BLaER1 treated with 17β-estradiol and CSF1 and Interleukin-3, amounts not matched to agents 10 nM and 100 nM (cell line): Measurements from ENCODE around the gene NOC3L.
"Not testable (repeated sequence)": the region's sequence is repeated elsewhere in the genome, so short reads cannot be mapped to it uniquely, and the experiment has no call there.

Source experiments
- H3K27ac ChIP-seq, 11 experiments: shearing (Covaris generic); formaldehyde crosslinking; 2 replicates each; pipeline ENCODE4 v1.8.1; 2022
- H3K27me3 ChIP-seq, 11 experiments: shearing (Covaris generic); formaldehyde crosslinking; 2 replicates each; pipeline ENCODE4 v1.8.1; 2022
- H3K36me3 ChIP-seq, 11 experiments: shearing (Covaris generic); formaldehyde crosslinking; 2 replicates each; pipeline ENCODE4 v1.8.1; 2022
- H3K4me1 ChIP-seq, 10 experiments: shearing (Covaris generic); formaldehyde crosslinking; 2 replicates each; pipeline ENCODE4 v1.8.1; 2022
- H3K4me2 ChIP-seq, 11 experiments: shearing (Covaris generic); formaldehyde crosslinking; 2 replicates each; pipeline ENCODE4 v1.8.1; 2022
- H3K4me3 ChIP-seq, 10 experiments: shearing (Covaris generic); formaldehyde crosslinking; 2 replicates each; pipeline ENCODE4 v1.8.1; 2022
- H3K9ac ChIP-seq, 11 experiments: shearing (Covaris generic); formaldehyde crosslinking; 2 replicates each; pipeline ENCODE4 v1.8.1; 2022
- H3K9me3 ChIP-seq, 11 experiments: shearing (Covaris generic); formaldehyde crosslinking; replicated peaks in 1 of 11; 2 replicates each; pipeline ENCODE4 v1.8.1; 2022
- H4K20me1 ChIP-seq, 11 experiments: shearing (Covaris generic); formaldehyde crosslinking; 2 replicates each; pipeline ENCODE4 v1.8.1; 2022
- Cebpa-rat ChIP-seq, 11 experiments: shearing (Covaris generic); IDR thresholded peaks; 2 replicates each; pipeline ENCODE4 v1.8.1; 2022

The NOC3L gene

GRCh38 chr10:94351089-94351488 is 11.7 kb downstream of the NOC3L start:
- Histone ChIP-seq H3K27ac (no peak overlapping the region), H3K4me3 (no peak overlapping the region), H3K36me3 (peaks cover 56 to 96% (median 85%) of the 10 kb centered on the region in 11 experiments), H3K4me2 (no peak overlapping the region), H4K20me1 (peaks cover 0 to 5% (median 0%) of the 10 kb centered on the region in 11 experiments; a peak in 1 of 22 replicates), H3K9ac (no peak overlapping the region), H3K9me3 (peaks cover 0 to 7% (median 0%) of the 10 kb centered on the region in 11 experiments; a peak in 2 of 22 replicates), H3K27me3 (no peaks in the 10 kb centered on the region), H3K4me1 (peaks cover 0 to 10% (median 6%) of the 10 kb centered on the region in 10 experiments; a peak in 11 of 20 replicates)
- no peak for TF ChIP-seq Cebpa-rat (IDR thresholded peaks at IDR 0.05)

- peaks cover 0 to 10% (median 6%) of the 10 kb centered on the region in 10 experiments; a peak in 11 of 20 replicates for H3K4me1 ChIP-seq
Observed at GRCh38 chr10:94350500-94350899, 12.2 kb downstream of the NOC3L start.

GRCh38 chr10:94349327-94349726 is 13.4 kb downstream of the NOC3L start:
- Histone ChIP-seq H3K4me2 (peak overlapping the region in 6 of 11 experiments; percentile 2 to 44 (median 20); a peak in 5 of 22 replicates), H3K27me3 (no peaks in the 10 kb centered on the region), H3K9ac (no peak overlapping the region), H3K9me3 (peaks cover 0 to 7% (median 0%) of the 10 kb centered on the region in 11 experiments; a peak in 2 of 22 replicates), H3K27ac (peak overlapping the region in 8 of 11 experiments; percentile 0 to 59 (median 33); a peak in 7 of 22 replicates), H3K36me3 (peaks cover 51 to 96% (median 86%) of the 10 kb centered on the region in 11 experiments), H3K4me3 (no peak overlapping the region), H4K20me1 (0 out of 22 replicates have a peak, but pooled peaks cover 0 to 5% (median 0%) of the 10 kb centered on the region in 11 experiments), H3K4me1 (peaks cover 3 to 12% (median 10%) of the 10 kb centered on the region in 10 experiments; a peak in 14 of 20 replicates)
- TF ChIP-seq Cebpa-rat (IDR thresholded peaks at IDR 0.05), result peak in 2 of 11 experiments; percentile 7 to 43; a peak in 2 of 22 replicates

More at GRCh38 chr10:94350500-94350899, 12.2 kb downstream of the NOC3L start:
- not testable (repeated sequence) for H3K4me2 ChIP-seq, H4K20me1 ChIP-seq, H3K9me3 ChIP-seq, H3K4me3 ChIP-seq, H3K27me3 ChIP-seq, H3K9ac ChIP-seq
- peaks cover 56 to 96% (median 86%) of the 10 kb centered on the region in 11 experiments for H3K36me3 ChIP-seq
- peak overlapping the region in 1 of 11 experiments; percentile 39; a peak in 4 of 22 replicates for H3K27ac ChIP-seq

- peak overlapping the region in 2 of 11 experiments; percentile 17 to 48; a peak in 2 of 22 replicates for H3K4me2 ChIP-seq
- H3K27ac ChIP-seq, result no peak overlapping the region
Observed at GRCh38 chr10:94344522-94345122, 18.1 kb downstream of the NOC3L start.

GRCh38 chr10:94343151-94343550 is 19.6 kb downstream of the NOC3L start:
- no peak for TF ChIP-seq Cebpa-rat (IDR thresholded peaks at IDR 0.05)
- Histone ChIP-seq H3K9me3 (no peaks in the 10 kb centered on the region), H3K27me3 (no peaks in the 10 kb centered on the region), H3K9ac (no peak overlapping the region), H3K4me1 (peaks cover 0 to 14% (median 0%) of the 10 kb centered on the region in 10 experiments; a peak in 3 of 20 replicates), H3K4me2 (no peak overlapping the region), H3K27ac (no peak overlapping the region), H4K20me1 (peaks cover 0 to 21% (median 0%) of the 10 kb centered on the region in 11 experiments; a peak in 2 of 22 replicates), H3K4me3 (no peak overlapping the region), H3K36me3 (peaks cover 59 to 96% (median 88%) of the 10 kb centered on the region in 11 experiments)

More at GRCh38 chr10:94344522-94345122, 18.1 kb downstream of the NOC3L start:
- Histone ChIP-seq H3K27me3 (no peaks in the 10 kb centered on the region), H3K9ac (no peak overlapping the region), H3K4me1 (peaks cover under 1 to 14% (median 6%) of the 10 kb centered on the region in 10 experiments; a peak in 14 of 20 replicates), H3K4me3 (no peak overlapping the region), H3K9me3 (peaks cover 0 to under 1% (median 0%) of the 10 kb centered on the region in 11 experiments; a peak in 1 of 22 replicates), H3K36me3 (peaks cover 49 to 96% (median 85%) of the 10 kb centered on the region in 11 experiments), H4K20me1 (peaks cover 0 to 21% (median 0%) of the 10 kb centered on the region in 11 experiments; a peak in 2 of 22 replicates)
- TF ChIP-seq Cebpa-rat (IDR thresholded peaks at IDR 0.05), result no peak

GRCh38 chr10:94334857-94335256 is 27.9 kb downstream of the NOC3L start:
- no peaks in the 10 kb centered on the region; a peak in 1 of 22 replicates for H4K20me1 ChIP-seq
- no peak overlapping the region for H3K4me2 ChIP-seq
- no peak for TF ChIP-seq Cebpa-rat (IDR thresholded peaks at IDR 0.05)
- no peaks in the 10 kb centered on the region for H3K27me3 ChIP-seq
- no peak overlapping the region for H3K4me3 ChIP-seq
- H3K4me1 ChIP-seq, result no peaks in the 10 kb centered on the region
- no peak overlapping the region for H3K27ac ChIP-seq
- H3K9me3 ChIP-seq, result no peaks in the 10 kb centered on the region
- H3K9ac ChIP-seq, result no peak overlapping the region
- H3K36me3 ChIP-seq, result peaks cover 95 to 100% (median 100%) of the 10 kb centered on the region in 11 experiments

GRCh38 chr10:94333051-94333450 is 29.7 kb downstream of the NOC3L start:
- Histone ChIP-seq H4K20me1 (peaks cover 0 to 2% (median 0%) of the 10 kb centered on the region in 11 experiments; a peak in 1 of 22 replicates), H3K27ac (no peak overlapping the region), H3K9ac (no peak overlapping the region), H3K4me3 (no peak overlapping the region), H3K36me3 (peaks cover 88 to 100% (median 94%) of the 10 kb centered on the region in 11 experiments), H3K27me3 (no peaks in the 10 kb centered on the region), H3K4me1 (no peaks in the 10 kb centered on the region), H3K4me2 (no peak overlapping the region), H3K9me3 (no peaks in the 10 kb centered on the region)
- no peak for TF ChIP-seq Cebpa-rat (IDR thresholded peaks at IDR 0.05)

GRCh38 chr10:94328613-94329012 is 34.1 kb downstream of the NOC3L start:
- H4K20me1 ChIP-seq, result peaks cover 0 to 6% (median 0%) of the 10 kb centered on the region in 11 experiments; a peak in 1 of 22 replicates
- no peak overlapping the region for H3K4me2 ChIP-seq
- TF ChIP-seq Cebpa-rat (IDR thresholded peaks at IDR 0.05), result no peak
- H3K9me3 ChIP-seq, result no peaks in the 10 kb centered on the region
- H3K9ac ChIP-seq, result no peak overlapping the region
- no peaks in the 10 kb centered on the region for H3K4me1 ChIP-seq
- H3K36me3 ChIP-seq, result peaks cover 55 to 100% (median 82%) of the 10 kb centered on the region in 11 experiments
- H3K27ac ChIP-seq, result no peak overlapping the region
- no peaks in the 10 kb centered on the region for H3K27me3 ChIP-seq
- H3K4me3 ChIP-seq, result no peak overlapping the region

- Histone ChIP-seq H3K4me2 (no peak overlapping the region), H3K4me1 (no peaks in the 10 kb centered on the region), H3K9ac (no peak overlapping the region), H3K27me3 (no peaks in the 10 kb centered on the region), H3K36me3 (peaks cover 47 to 100% (median 79%) of the 10 kb centered on the region in 11 experiments), H3K4me3 (no peak overlapping the region), H3K27ac (no peak overlapping the region), H4K20me1 (peaks cover 0 to 6% (median 0%) of the 10 kb centered on the region in 11 experiments; a peak in 1 of 22 replicates), H3K9me3 (no peaks in the 10 kb centered on the region)
- TF ChIP-seq Cebpa-rat (IDR thresholded peaks at IDR 0.05), result no peak
Observed at GRCh38 chr10:94327649-94328048, 35.1 kb downstream of the NOC3L start.
